K562 (cell line): ENCODE measurements around the gene TBC1D17. TPM values are rescaled to one million over a fixed set of nuclear protein-coding genes. Genes with fewer than 3 reads are reported as not detected.

ENCODE experiments used
- ATF1 ChIP-seq, 2 experiments: fragments of 450-650 bp in 1 of 2; IDR thresholded peaks; 2 replicates each; pipeline ENCODE4 v1.6.1; 2016; ENCODE audit warnings: missing compliant biosample characterization in 1 of 2, missing genetic modification characterization in 1 of 2
- ATF4 ChIP-seq: fragments of 450-650 bp; formaldehyde crosslinking; IDR thresholded peaks from 2 replicates; pipeline ENCODE4 v1.4.0; 2022; ENCODE audit warnings: mild to moderate bottlenecking, moderate library complexity
- CHCHD3 ChIP-seq: fragments of 250-450 bp; sonication (Bioruptor Pico); IDR thresholded peaks from 2 replicates; pipeline ENCODE4 v2.1.2; 2022; ENCODE audit warnings: mild to moderate bottlenecking
- CXXC5 ChIP-seq: fragments of 250-450 bp; sonication (Bioruptor Pico); IDR thresholded peaks from 2 replicates; pipeline ENCODE4 v1.8.0; 2022; ENCODE audit warnings: inconsistent platforms, mild to moderate bottlenecking, moderate library complexity
- GATA2 ChIP-seq: sonication (generic); formaldehyde crosslinking; IDR thresholded peaks from 2 replicates; pipeline ENCODE4 v1.4.0; 2020; ENCODE audit warnings: mild to moderate bottlenecking, missing genetic modification reagents
- HNRNPL ChIP-seq: fragments of 200-400 bp; formaldehyde crosslinking; IDR thresholded peaks from 2 replicates; pipeline ENCODE4 v1.6.1; 2017; ENCODE audit warnings: low read depth, mild to moderate bottlenecking, low read length
- KLF6 ChIP-seq: fragments of 250-450 bp; sonication (Bioruptor Pico); IDR thresholded peaks from 2 replicates; pipeline ENCODE4 v1.4.0; 2020; ENCODE audit warnings: mild to moderate bottlenecking, moderate library complexity, borderline replicate concordance
- LARP7 ChIP-seq: fragments of 450-650 bp; IDR thresholded peaks from 2 replicates; pipeline ENCODE4 v1.6.1; 2016
- NCOA4 ChIP-seq: fragments of 450-650 bp; IDR thresholded peaks from 2 replicates; pipeline ENCODE4 v1.6.1; 2018; ENCODE audit warnings: mild to moderate bottlenecking; ENCODE audit not compliant: partially characterized antibody
- RCOR1 ChIP-seq, 2 experiments: IDR thresholded peaks; 2 replicates each; pipeline ENCODE4 v1.6.1; 2012; ENCODE audit warnings: low read depth in 2 of 2, low read length in 2 of 2, borderline replicate concordance in 1 of 2, improper control_type of control experiment in 1 of 2
- SAP30 ChIP-seq: fragments of 200-600 bp; sonication (generic); IDR thresholded peaks from 2 replicates; pipeline ENCODE4 v1.6.1; 2012; ENCODE audit warnings: borderline replicate concordance, low read depth, mild to moderate bottlenecking, moderate library complexity, low read length, control low read depth, inconsistent platforms; ENCODE audit not compliant: insufficient read depth, poor library complexity, severe bottlenecking
- SOX6 ChIP-seq: fragments of 450-650 bp; IDR thresholded peaks from 2 replicates; pipeline ENCODE4 v1.6.1; 2014; ENCODE audit warnings: mild to moderate bottlenecking
- TBP ChIP-seq: optimal IDR thresholded peaks from 2 replicates; pipeline ENCODE3; 2011; ENCODE audit warnings: low read depth, low read length, improper control_type of control experiment
- THAP7 ChIP-seq: fragments of 250-450 bp; sonication (Bioruptor Pico); IDR thresholded peaks from 2 replicates; pipeline ENCODE4 v1.5.0; 2021
- ZNF263 ChIP-seq: sonication (generic); formaldehyde crosslinking; IDR thresholded peaks from 2 replicates; pipeline ENCODE4 v1.8.0; 2022; ENCODE audit warnings: mild to moderate bottlenecking, missing genetic modification reagents, borderline replicate concordance
- ZNF282 ChIP-seq: sonication (generic); formaldehyde crosslinking; IDR thresholded peaks from 2 replicates; pipeline ENCODE4 v1.8.1; 2023; ENCODE audit warnings: missing genetic modification reagents
- ZNF77 ChIP-seq: fragments of 250-450 bp; sonication (Bioruptor Pico); IDR thresholded peaks from 2 replicates; pipeline ENCODE4 v1.5.0; 2020
- polyA plus RNA-seq, 8 experiments: library from polyadenylated mRNA; depleted of rRNA in 4 of 8; stranded (reverse) in 5 of 8; unstranded in 3 of 8; fragments of >200 nt; fragmentation: Nextera tagmentation in 2 of 8; fragmentation: Illumina TruSeq in 1 of 8; extraction: Ambion mirVana in 2 of 8; extraction: Trizol in 1 of 8; gene quantifications; 2 replicates each; pipeline versions ENCODE4 v1.2.1 to v1.2.3, GENCODE V29; 2011 to 2014; ENCODE audit warnings: inconsistent platforms in 1 of 8, missing spikeins in 1 of 8
- total RNA-seq, 7 experiments: library from RNA; depleted of rRNA in 6 of 7; stranded (reverse); fragments of >200 nt in 6 of 7; fragmentation: Illumina TruSeq in 2 of 7; extraction: Trizol in 2 of 7; gene quantifications; 2 replicates each; pipeline versions ENCODE4 v1.2.1 to v1.2.3, GENCODE V29; 2011 to 2021; ENCODE audit warnings: low replicate concordance in 1 of 7
- TF ChIP-seq, protein P1 (sequence below): fragments of 450-650 bp; IDR thresholded peaks from 2 replicates; pipeline ENCODE4 v1.7.1; 2018; ENCODE audit warnings: mild to moderate bottlenecking, low read depth; ENCODE audit not compliant: partially characterized antibody
- TF ChIP-seq, protein P2 (sequence below), 2 experiments: fragments of 450-650 bp in 1 of 2; IDR thresholded peaks; 2 replicates each; pipeline ENCODE4 v1.6.1; 2011 to 2017; ENCODE audit warnings: low read depth in 2 of 2, antibody characterized with exemption in 1 of 2, borderline replicate concordance in 1 of 2, low read length in 1 of 2, mild to moderate bottlenecking in 1 of 2, mixed read lengths in 1 of 2; ENCODE audit not compliant: control insufficient read depth in 1 of 2

Gene TBC1D17
- total and polyA plus RNA-seq, 9 of the 15 experiments (the other 6 are each of a cell fraction or from before 2014, with no cell fraction given): 0.42 to 16.0 (median 3.8) TPM

GRCh38 chr19:49877020-49877878, at the start of gene TBC1D17, which contains the start of gene AKT1S1 (continued):
- TF ChIP-seq CHCHD3 (CRISPR knock-in tag) (no peak), TBP (peak; percentile 58), SAP30 (no peak), ZNF77 (no peak), ZNF282 (no peak), ATF1 (CRISPR knock-in tag; IDR thresholded peaks at IDR 0.05) (no peak), ATF1 (tag; IDR thresholded peaks at IDR 0.05) (peak; percentile 97), RCOR1 (IDR thresholded peaks at IDR 0.05; ENCODE audit: borderline replicate concordance in 1 of 2, low read depth in 2 of 2, low read length in 2 of 2) (peak in 1 of 2 experiments; percentile 3; a peak in 1 of 4 replicates), SOX6 (peak; percentile 26; the same call in 1 of the 2 replicates), ATF4 (CRISPR knock-in tag) (no peak), KLF6 (CRISPR knock-in tag) (peak; percentile 74; the same call in 1 of the 2 replicates), ZNF263 (CRISPR knock-in tag) (no peak), HNRNPL (no peak), CXXC5 (CRISPR knock-in tag) (peak; percentile 86), NCOA4 (no peak), LARP7 (no peak), GATA2 (no peak), THAP7 (CRISPR knock-in tag) (no peak)
- TF ChIP-seq, protein P1, sequence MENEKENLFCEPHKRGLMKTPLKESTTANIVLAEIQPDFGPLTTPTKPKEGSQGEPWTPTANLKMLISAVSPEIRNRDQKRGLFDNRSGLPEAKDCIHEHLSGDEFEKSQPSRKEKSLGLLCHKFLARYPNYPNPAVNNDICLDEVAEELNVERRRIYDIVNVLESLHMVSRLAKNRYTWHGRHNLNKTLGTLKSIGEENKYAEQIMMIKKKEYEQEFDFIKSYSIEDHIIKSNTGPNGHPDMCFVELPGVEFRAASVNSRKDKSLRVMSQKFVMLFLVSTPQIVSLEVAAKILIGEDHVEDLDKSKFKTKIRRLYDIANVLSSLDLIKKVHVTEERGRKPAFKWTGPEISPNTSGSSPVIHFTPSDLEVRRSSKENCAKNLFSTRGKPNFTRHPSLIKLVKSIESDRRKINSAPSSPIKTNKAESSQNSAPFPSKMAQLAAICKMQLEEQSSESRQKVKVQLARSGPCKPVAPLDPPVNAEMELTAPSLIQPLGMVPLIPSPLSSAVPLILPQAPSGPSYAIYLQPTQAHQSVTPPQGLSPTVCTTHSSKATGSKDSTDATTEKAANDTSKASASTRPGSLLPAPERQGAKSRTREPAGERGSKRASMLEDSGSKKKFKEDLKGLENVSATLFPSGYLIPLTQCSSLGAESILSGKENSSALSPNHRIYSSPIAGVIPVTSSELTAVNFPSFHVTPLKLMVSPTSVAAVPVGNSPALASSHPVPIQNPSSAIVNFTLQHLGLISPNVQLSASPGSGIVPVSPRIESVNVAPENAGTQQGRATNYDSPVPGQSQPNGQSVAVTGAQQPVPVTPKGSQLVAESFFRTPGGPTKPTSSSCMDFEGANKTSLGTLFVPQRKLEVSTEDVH: peak; percentile 39
- TF ChIP-seq, protein P2, sequence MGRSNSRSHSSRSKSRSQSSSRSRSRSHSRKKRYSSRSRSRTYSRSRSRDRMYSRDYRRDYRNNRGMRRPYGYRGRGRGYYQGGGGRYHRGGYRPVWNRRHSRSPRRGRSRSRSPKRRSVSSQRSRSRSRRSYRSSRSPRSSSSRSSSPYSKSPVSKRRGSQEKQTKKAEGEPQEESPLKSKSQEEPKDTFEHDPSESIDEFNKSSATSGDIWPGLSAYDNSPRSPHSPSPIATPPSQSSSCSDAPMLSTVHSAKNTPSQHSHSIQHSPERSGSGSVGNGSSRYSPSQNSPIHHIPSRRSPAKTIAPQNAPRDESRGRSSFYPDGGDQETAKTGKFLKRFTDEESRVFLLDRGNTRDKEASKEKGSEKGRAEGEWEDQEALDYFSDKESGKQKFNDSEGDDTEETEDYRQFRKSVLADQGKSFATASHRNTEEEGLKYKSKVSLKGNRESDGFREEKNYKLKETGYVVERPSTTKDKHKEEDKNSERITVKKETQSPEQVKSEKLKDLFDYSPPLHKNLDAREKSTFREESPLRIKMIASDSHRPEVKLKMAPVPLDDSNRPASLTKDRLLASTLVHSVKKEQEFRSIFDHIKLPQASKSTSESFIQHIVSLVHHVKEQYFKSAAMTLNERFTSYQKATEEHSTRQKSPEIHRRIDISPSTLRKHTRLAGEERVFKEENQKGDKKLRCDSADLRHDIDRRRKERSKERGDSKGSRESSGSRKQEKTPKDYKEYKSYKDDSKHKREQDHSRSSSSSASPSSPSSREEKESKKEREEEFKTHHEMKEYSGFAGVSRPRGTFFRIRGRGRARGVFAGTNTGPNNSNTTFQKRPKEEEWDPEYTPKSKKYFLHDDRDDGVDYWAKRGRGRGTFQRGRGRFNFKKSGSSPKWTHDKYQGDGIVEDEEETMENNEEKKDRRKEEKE (IDR thresholded peaks at IDR 0.05; ENCODE audit: borderline replicate concordance in 1 of 2, control insufficient read depth in 1 of 2, low read depth in 2 of 2, low read length in 1 of 2): peak in 1 of 2 experiments; percentile 92; a peak in 2 of 4 replicates
